LNCaP clone FGC (cell line): ENCODE data around the gene TTC5.
"Not testable (repeated sequence)": the region's sequence is repeated elsewhere in the genome, so short reads cannot be mapped to it uniquely, and the experiment has no call there.

Experiments
- DNase-seq: peaks from one replicate; pipeline ENCODE4 v3.0.0-alpha.2; 2011; ENCODE audit warnings: low read depth
- H3K4me3 ChIP-seq: 2 replicates; pipeline ENCODE4 v1.5.1; 2011; ENCODE audit warnings: mild to moderate bottlenecking, low read depth, low read length, control low read depth
- CTCF ChIP-seq: IDR thresholded peaks from 2 replicates; pipeline ENCODE4 v1.5.1; 2012; ENCODE audit warnings: mild to moderate bottlenecking; ENCODE audit not compliant: control insufficient read depth, insufficient read depth; ENCODE audit errors: extremely low read depth

TTC5 gene

GRCh38 chr14:20306079-20306423 is 300 bp upstream of the TTC5 start:
- H3K4me3 ChIP-seq, result peak overlapping the region; percentile 76
- no peak for TF ChIP-seq CTCF
- DNase-seq, result no peak

- no peak for DNase-seq
- TF ChIP-seq CTCF, result no peak
- H3K4me3 ChIP-seq, result no peak overlapping the region
These were observed 3.6 kb downstream of the TTC5 start for GRCh38 chr14:20302042-20302755.

GRCh38 chr14:20295067-20295466 is 10.7 kb downstream of the TTC5 start:
- no peak for TF ChIP-seq CTCF
- DNase-seq, result no peak
- H3K4me3 ChIP-seq, result no peak overlapping the region

GRCh38 chr14:20294636-20295035 is 11.1 kb downstream of the TTC5 start:
- no peak for DNase-seq
- H3K4me3 ChIP-seq, result no peak overlapping the region
- TF ChIP-seq CTCF, result no peak

- not testable (repeated sequence) for DNase-seq, H3K4me3 ChIP-seq
These were observed 23.8 kb downstream of the TTC5 start for GRCh38 chr14:20281998-20282397.

GRCh38 chr14:20280265-20280664 is 25.5 kb downstream of the TTC5 start:
- DNase-seq, H3K4me3 ChIP-seq: not testable (repeated sequence)

GRCh38 chr14:20278414-20278813 is 27.3 kb downstream of the TTC5 start:
- no peak for TF ChIP-seq CTCF
- DNase-seq, result no peak
- H3K4me3 ChIP-seq, result no peak overlapping the region

- no peak for TF ChIP-seq CTCF
- DNase-seq, result no peak
- H3K4me3 ChIP-seq, result no peak overlapping the region
These were observed 28.3 kb downstream of the TTC5 start for GRCh38 chr14:20277409-20277808.
